Osteoblast (primary cell): Measurements from ENCODE around the gene RAB7B. TPM values are rescaled to one million over a fixed set of nuclear protein-coding genes. Genes with fewer than 3 reads are reported as not detected.

Experiments
- DNase-seq: peaks from one replicate; pipeline ENCODE4 v3.0.0; 2011; ENCODE audit warnings: low spot score, mixed read lengths; ENCODE audit not compliant: insufficient read length; ENCODE audit errors: missing footprints
- H2AFZ ChIP-seq: 2 replicates; pipeline ENCODE4 v1.6.0; 2011; ENCODE audit warnings: mild to moderate bottlenecking, low read length
- H3K27ac ChIP-seq: 2 replicates; pipeline ENCODE4 v1.5.1; 2011; ENCODE audit warnings: mild to moderate bottlenecking, low read depth, low read length, moderate library complexity
- H3K27me3 ChIP-seq: 2 replicates; pipeline ENCODE4 v1.6.0; 2012; ENCODE audit warnings: mild to moderate bottlenecking, control low read depth, inconsistent platforms, low read length, moderate library complexity; ENCODE audit not compliant: insufficient read depth
- H3K36me3 ChIP-seq: 2 replicates; pipeline ENCODE4 v1.5.1; 2011; ENCODE audit warnings: mild to moderate bottlenecking, low read length, control low read depth, moderate library complexity; ENCODE audit not compliant: insufficient read depth
- H3K4me1 ChIP-seq: 2 replicates; pipeline ENCODE4 v1.5.1; 2011; ENCODE audit warnings: mild to moderate bottlenecking, low read length, control low read depth, moderate library complexity; ENCODE audit not compliant: insufficient read depth
- H3K4me2 ChIP-seq: 2 replicates; pipeline ENCODE4 v1.6.0; 2011; ENCODE audit warnings: mild to moderate bottlenecking, low read length; ENCODE audit not compliant: insufficient read depth
- H3K4me3 ChIP-seq: fragments of 200-600 bp; sonication (generic); 3 replicates; pipeline ENCODE4 v1.5.1; 2012; ENCODE audit warnings: mild to moderate bottlenecking, low read length, inconsistent platforms; ENCODE audit not compliant: insufficient read depth
- H3K79me2 ChIP-seq: 2 replicates; pipeline ENCODE4 v1.6.0; 2012; ENCODE audit warnings: mild to moderate bottlenecking, low read length, control low read depth, inconsistent platforms; ENCODE audit not compliant: insufficient read depth
- H3K9me3 ChIP-seq: 2 replicates; pipeline ENCODE4 v1.5.1; 2011; ENCODE audit warnings: low read depth, low read length, control low read depth
- H4K20me1 ChIP-seq: 2 replicates; pipeline ENCODE4 v1.6.0; 2012; ENCODE audit warnings: mild to moderate bottlenecking, low read length, control low read depth; ENCODE audit not compliant: insufficient read depth
- total RNA-seq: library from RNA; depleted of rRNA; stranded (reverse); fragments of >200 nt; gene quantifications from 2 replicates; pipeline ENCODE4 v1.2.3, GENCODE V29; 2012
- TF ChIP-seq, protein P1 (sequence below): IDR thresholded peaks from 2 replicates; pipeline ENCODE4 v1.5.1; 2011; ENCODE audit warnings: mild to moderate bottlenecking, low read depth, low read length, moderate library complexity; ENCODE audit errors: extremely low read depth

The RAB7B gene
- total RNA-seq, 1 donor, result 7.6 TPM

DNA sequence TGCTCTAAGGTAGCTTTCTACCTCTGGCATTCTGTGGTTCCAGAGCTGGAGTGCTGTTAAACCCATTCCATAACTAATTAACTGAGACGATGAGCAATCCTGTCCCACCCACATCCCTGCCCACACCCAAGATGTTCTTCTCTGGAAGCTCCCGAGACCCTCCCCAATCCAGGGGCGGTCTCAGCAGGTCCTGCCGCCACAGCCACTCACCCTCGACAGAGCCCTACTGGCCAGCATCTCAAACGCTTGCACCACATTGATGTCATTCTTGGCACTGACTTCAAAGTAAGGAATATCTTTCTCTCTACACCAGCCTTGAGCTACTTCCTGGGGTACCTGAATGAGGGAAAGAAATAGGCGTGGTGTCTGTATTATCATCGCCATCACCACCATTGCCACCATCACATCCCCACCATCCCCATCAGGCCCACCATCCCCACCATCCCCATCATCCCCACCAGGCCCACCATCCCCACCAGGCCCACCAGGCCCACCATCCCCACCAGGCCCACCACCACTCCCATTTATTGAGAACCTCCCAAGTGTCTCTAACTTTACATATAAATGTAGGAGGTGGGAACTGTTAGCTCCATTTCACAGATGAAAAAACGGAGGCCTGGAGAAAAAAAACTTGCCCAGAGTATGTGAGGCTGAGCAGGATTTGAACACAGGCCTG lies 17.7 kb downstream of the RAB7B start:
- H3K79me2 ChIP-seq, result no peaks in the 10 kb centered on the region
- H3K4me2 ChIP-seq, result no peak overlapping the region
- no peaks in the 10 kb centered on the region for H3K9me3 ChIP-seq
- H2AFZ ChIP-seq, result no peak overlapping the region
- DNase-seq, result no peak
- H3K4me3 ChIP-seq, result no peak overlapping the region
- peaks cover 15% of the 10 kb centered on the region for H3K4me1 ChIP-seq
- no peak overlapping the region for H3K27ac ChIP-seq
- peaks cover 21% of the 10 kb centered on the region for H3K36me3 ChIP-seq
- TF ChIP-seq, protein P1, sequence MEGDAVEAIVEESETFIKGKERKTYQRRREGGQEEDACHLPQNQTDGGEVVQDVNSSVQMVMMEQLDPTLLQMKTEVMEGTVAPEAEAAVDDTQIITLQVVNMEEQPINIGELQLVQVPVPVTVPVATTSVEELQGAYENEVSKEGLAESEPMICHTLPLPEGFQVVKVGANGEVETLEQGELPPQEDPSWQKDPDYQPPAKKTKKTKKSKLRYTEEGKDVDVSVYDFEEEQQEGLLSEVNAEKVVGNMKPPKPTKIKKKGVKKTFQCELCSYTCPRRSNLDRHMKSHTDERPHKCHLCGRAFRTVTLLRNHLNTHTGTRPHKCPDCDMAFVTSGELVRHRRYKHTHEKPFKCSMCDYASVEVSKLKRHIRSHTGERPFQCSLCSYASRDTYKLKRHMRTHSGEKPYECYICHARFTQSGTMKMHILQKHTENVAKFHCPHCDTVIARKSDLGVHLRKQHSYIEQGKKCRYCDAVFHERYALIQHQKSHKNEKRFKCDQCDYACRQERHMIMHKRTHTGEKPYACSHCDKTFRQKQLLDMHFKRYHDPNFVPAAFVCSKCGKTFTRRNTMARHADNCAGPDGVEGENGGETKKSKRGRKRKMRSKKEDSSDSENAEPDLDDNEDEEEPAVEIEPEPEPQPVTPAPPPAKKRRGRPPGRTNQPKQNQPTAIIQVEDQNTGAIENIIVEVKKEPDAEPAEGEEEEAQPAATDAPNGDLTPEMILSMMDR, result no peak
- peaks cover 12% of the 10 kb centered on the region for H4K20me1 ChIP-seq
- H3K27me3 ChIP-seq, result no peaks in the 10 kb centered on the region

DNA sequence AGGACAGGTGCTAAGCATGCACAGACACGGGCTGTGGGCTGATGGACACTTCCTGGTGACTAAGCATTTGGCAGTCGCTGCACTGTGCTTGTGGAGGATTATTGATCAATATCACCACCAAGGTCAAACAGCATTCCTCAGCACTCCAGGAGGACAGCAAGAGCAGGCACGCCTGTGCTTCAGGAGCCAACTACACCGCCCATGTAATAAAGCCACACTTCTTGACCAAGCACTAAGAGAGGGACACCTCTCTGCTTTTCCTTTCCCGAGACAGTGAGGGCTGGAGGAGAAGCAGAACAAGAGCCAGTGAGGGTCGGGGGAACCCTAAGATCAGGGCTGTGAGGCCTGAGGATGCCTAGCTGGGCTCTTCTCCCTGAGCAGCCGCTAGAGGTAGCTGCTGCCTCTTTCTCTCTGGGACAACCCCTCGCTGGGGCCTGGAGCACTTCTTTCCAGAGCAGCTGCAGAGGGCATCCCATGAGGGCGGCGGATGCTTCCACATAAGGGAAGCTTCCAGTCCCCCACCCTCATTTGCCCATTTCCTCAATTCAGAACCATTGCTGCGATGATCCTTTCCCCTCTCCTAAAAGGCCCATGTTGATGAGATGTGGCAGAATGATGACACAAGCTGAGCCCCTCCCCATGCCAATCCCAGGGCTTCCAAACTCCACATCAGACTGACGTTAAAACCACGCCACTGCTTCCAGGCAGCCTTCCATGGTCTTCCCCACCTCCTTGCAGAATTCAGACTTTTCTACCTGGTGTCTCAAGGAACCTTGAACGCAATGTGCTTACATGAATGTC lies 19.1 kb downstream of the RAB7B start:
- TF ChIP-seq, protein P1, result peak; percentile 87
- no peak overlapping the region for H2AFZ ChIP-seq

DNA sequence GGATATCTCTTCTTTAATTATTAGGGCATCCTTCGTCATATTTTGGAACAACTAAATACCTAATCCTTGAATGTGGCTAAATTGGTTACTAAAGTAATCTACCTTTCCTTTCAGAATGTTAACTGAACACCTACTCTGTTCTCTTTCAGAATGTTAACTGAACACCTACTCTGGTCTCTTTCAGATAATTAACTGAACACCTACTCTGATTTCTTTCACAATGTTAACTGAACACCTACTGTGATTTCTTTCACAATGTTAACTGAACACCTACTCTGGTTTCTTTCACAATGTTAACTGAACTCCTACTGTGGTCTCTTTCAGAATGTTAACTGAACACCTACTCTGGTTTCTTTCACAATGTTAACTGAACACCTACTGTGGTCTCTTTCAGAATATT lies 21.9 kb downstream of the RAB7B start:
- peaks cover 10% of the 10 kb centered on the region for H3K4me1 ChIP-seq
- peaks cover 14% of the 10 kb centered on the region for H3K36me3 ChIP-seq
- TF ChIP-seq, protein P1, result no peak
- no peak for DNase-seq
- no peak overlapping the region for H3K4me2 ChIP-seq
- H3K27ac ChIP-seq, result no peak overlapping the region
- peaks cover 3% of the 10 kb centered on the region for H4K20me1 ChIP-seq
- no peak overlapping the region for H3K4me3 ChIP-seq
- H3K9me3 ChIP-seq, result no peaks in the 10 kb centered on the region
- H2AFZ ChIP-seq, result no peak overlapping the region
- H3K79me2 ChIP-seq, result no peaks in the 10 kb centered on the region
- no peaks in the 10 kb centered on the region for H3K27me3 ChIP-seq

More for the DNA sequence above, 19.1 kb downstream of the RAB7B start:
- Histone ChIP-seq H3K36me3 (peaks cover 14% of the 10 kb centered on the region), H3K27ac (no peak overlapping the region), H3K9me3 (no peaks in the 10 kb centered on the region), H4K20me1 (peaks cover 3% of the 10 kb centered on the region), H3K4me3 (no peak overlapping the region), H3K79me2 (no peaks in the 10 kb centered on the region), H3K27me3 (no peaks in the 10 kb centered on the region), H3K4me1 (peaks cover 15% of the 10 kb centered on the region), H3K4me2 (no peak overlapping the region)
- DNase-seq, result peak; percentile 94

DNA sequence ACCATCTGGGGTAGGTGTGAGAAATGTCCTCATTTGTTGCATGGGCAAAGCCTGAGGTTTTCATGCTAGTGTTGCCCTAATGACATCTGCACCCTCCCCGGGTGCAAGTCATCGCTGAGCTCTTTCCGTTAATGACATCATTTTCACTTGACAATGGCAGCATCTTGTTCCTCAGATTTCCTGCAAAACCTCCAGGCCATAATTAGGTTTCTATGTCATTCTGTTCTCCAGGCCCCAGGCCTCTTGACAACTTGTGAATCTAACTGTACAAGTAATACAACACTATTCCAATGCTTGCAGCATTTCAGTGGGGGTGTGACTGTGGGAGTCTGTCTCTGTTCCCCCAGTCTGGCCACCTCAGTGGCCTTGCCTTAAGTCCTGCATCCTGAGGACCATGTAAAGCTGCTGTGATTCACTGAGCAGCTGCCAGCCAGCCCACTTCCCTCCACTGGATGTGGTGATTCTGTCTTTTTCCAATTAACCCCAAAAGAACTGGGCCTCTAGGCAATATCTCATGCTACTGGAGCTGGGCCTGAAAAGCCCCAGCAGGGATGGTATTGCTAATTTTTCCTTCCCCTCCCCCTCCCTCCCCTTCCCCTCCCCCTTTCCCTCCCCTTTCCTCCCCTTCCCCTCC lies 22.8 kb downstream of the RAB7B start:
- TF ChIP-seq, protein P1, result no peak

More for the DNA sequence above, 22.8 kb downstream of the RAB7B start:
- Histone ChIP-seq H3K4me3 (no peak overlapping the region), H4K20me1 (no peaks in the 10 kb centered on the region), H3K9me3 (no peaks in the 10 kb centered on the region), H3K27me3 (no peaks in the 10 kb centered on the region), H2AFZ (no peak overlapping the region), H3K4me1 (peaks cover 11% of the 10 kb centered on the region), H3K79me2 (no peaks in the 10 kb centered on the region), H3K36me3 (peaks cover 14% of the 10 kb centered on the region), H3K4me2 (no peak overlapping the region), H3K27ac (no peak overlapping the region)
- no peak for DNase-seq
